ENCODE results near the gene PHLDA1. TPM values are rescaled to one million over a fixed set of nuclear protein-coding genes. Genes with fewer than 3 reads are reported as not detected.
"Not testable (repeated sequence)": the region's sequence is repeated elsewhere in the genome, so short reads cannot be mapped to it uniquely, and the experiment has no call there.

PHLDA1 gene
- total RNA-seq, 4 donors from 2014 or later: 45.2 to 73.1 (median 57.5) TPM

- WGBS, 2 donors: 89 to 93% methylated on average over 5 of the region's 5 CpGs
- H3K4me1 ChIP-seq: peaks cover 0 to 4% of the 10 kb centered on the region in 2 donors
- H3K27ac ChIP-seq: no peak overlapping the region
- no peak overlapping the region for H3K4me3 ChIP-seq (replicated peaks in 1 of 3)
- H3K27me3 ChIP-seq: no peaks in the 10 kb centered on the region
- intact Hi-C loops (cut with DNase I): no loop called here
- DNase-seq: no peak
- H3K9me3 ChIP-seq: no peaks in the 10 kb centered on the region
- no peaks in the 10 kb centered on the region for H3K36me3 ChIP-seq
- TF ChIP-seq POLR2A (IDR thresholded peaks at IDR 0.05): no peak
- TF ChIP-seq CTCF (IDR thresholded peaks at IDR 0.05): no peak
These were observed 46.0 kb downstream of the PHLDA1 start for GRCh38 chr12:75985566-75985965.

- no peak overlapping the region for H3K27ac ChIP-seq
- no peak overlapping the region for H3K4me3 ChIP-seq (replicated peaks in 1 of 3)
- DNase-seq: no peak
- no peaks in the 10 kb centered on the region for H3K27me3 ChIP-seq
- H3K36me3 ChIP-seq: no peaks in the 10 kb centered on the region
- intact Hi-C loops (cut with DNase I): no loop called here
- TF ChIP-seq POLR2A (IDR thresholded peaks at IDR 0.05) (no peak), CTCF (IDR thresholded peaks at IDR 0.05) (no peak)
- 91 to 92% methylated on average over 7 of the region's 7 CpGs for WGBS, 2 donors
- H3K4me1 ChIP-seq: peaks cover 0 to 4% of the 10 kb centered on the region in 2 donors
- H3K9me3 ChIP-seq: no peaks in the 10 kb centered on the region
These were observed 46.9 kb downstream of the PHLDA1 start for GRCh38 chr12:75984577-75985182.

GRCh38 chr12:75983851-75984250 lies 47.7 kb downstream of the PHLDA1 start:
- H3K9me3 ChIP-seq; H3K36me3 ChIP-seq; DNase-seq; H3K27ac ChIP-seq; H3K27me3 ChIP-seq; H3K4me1 ChIP-seq; intact Hi-C loops (cut with DNase I); H3K4me3 ChIP-seq (replicated peaks in 1 of 3): not testable (repeated sequence)
- WGBS, 2 donors: 98 to 100% methylated on average over 3 to 4 of the region's 4 CpGs

GRCh38 chr12:75982979-75983660 lies 48.5 kb downstream of the PHLDA1 start:
- no peaks in the 10 kb centered on the region for H3K9me3 ChIP-seq
- intact Hi-C loops (cut with DNase I): no loop called here
- no peak for DNase-seq
- peaks cover 0 to 16% of the 10 kb centered on the region in 2 donors for H3K4me1 ChIP-seq
- TF ChIP-seq POLR2A (IDR thresholded peaks at IDR 0.05): no peak
- TF ChIP-seq CTCF (IDR thresholded peaks at IDR 0.05): no peak
- no peak overlapping the region for H3K27ac ChIP-seq
- 78 to 82% methylated on average over 4 to 5 of the region's 5 CpGs for WGBS, 2 donors
- H3K36me3 ChIP-seq: no peaks in the 10 kb centered on the region
- H3K4me3 ChIP-seq (replicated peaks in 1 of 3): no peak overlapping the region
- no peaks in the 10 kb centered on the region for H3K27me3 ChIP-seq

GRCh38 chr12:75982169-75982564 lies 49.4 kb downstream of the PHLDA1 start:
- Histone ChIP-seq H3K4me3 (replicated peaks in 1 of 3) (no peak overlapping the region), H3K4me1 (peaks cover 0 to 23% of the 10 kb centered on the region in 2 donors), H3K27ac (no peak overlapping the region), H3K36me3 (no peaks in the 10 kb centered on the region), H3K9me3 (no peaks in the 10 kb centered on the region), H3K27me3 (no peaks in the 10 kb centered on the region)
- no peak for DNase-seq
- intact Hi-C loops (cut with DNase I): no loop called here
- TF ChIP-seq CTCF (IDR thresholded peaks at IDR 0.05) (no peak), POLR2A (IDR thresholded peaks at IDR 0.05) (no peak)
- WGBS, 2 donors: 79 to 83% methylated on average over 8 of the region's 8 CpGs

Measured in thyroid gland (tissue), 4 donors.